Measurements from ENCODE around the gene IQGAP1.

IQGAP1 gene

DNA sequence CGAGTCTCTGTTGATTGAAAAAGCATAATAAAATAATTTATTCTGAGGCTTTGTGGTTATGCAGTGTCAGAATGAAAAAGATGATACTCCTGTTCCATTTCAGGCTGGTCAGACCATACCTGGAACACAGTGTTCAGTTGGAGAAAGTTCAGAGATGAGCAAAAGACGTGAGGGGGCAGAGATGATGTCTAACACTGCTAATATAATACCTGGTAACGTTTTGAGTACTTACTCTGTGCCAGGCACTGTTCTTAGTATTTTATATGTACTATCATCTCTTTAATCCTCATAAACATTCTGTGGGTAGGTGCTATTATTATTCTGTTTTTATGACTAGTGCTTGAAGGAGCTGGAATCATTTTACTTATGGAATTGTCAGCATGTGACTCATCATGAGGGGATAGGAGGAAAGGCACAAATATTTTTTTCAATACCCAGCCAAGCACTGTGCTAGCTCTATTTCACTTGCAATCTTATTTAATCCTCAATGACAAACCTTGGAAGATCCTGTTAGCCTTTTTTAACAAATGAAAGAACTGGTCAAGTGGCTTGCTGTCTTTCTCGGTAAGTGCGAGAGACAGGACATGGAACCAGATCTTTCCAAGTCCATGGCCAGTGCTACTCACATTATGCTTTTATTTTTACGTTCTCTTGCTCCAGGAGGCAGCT lies 31.8 kb downstream of the IQGAP1 start:
- peak; percentile 61 for DNase-seq
- no peak overlapping the region for H3K4me3 ChIP-seq (ENCODE audit: low read depth, low read length)
- H3K36me3 ChIP-seq (replicated peaks) = no peaks in the 10 kb centered on the region
- TF ChIP-seq, protein P1, sequence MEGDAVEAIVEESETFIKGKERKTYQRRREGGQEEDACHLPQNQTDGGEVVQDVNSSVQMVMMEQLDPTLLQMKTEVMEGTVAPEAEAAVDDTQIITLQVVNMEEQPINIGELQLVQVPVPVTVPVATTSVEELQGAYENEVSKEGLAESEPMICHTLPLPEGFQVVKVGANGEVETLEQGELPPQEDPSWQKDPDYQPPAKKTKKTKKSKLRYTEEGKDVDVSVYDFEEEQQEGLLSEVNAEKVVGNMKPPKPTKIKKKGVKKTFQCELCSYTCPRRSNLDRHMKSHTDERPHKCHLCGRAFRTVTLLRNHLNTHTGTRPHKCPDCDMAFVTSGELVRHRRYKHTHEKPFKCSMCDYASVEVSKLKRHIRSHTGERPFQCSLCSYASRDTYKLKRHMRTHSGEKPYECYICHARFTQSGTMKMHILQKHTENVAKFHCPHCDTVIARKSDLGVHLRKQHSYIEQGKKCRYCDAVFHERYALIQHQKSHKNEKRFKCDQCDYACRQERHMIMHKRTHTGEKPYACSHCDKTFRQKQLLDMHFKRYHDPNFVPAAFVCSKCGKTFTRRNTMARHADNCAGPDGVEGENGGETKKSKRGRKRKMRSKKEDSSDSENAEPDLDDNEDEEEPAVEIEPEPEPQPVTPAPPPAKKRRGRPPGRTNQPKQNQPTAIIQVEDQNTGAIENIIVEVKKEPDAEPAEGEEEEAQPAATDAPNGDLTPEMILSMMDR (IDR thresholded peaks at IDR 0.05; ENCODE audit: low read depth, low read length, missing control alignments) = no peak
- no peaks in the 10 kb centered on the region for H3K27me3 ChIP-seq (replicated peaks)
- peak overlapping the region; percentile 53 for H3K27ac ChIP-seq
- in situ Hi-C loops (cut with HindIII; ENCODE audit: low pct_ligation_motif_present, low sequenced_read_pairs) = no loop called here

DNA sequence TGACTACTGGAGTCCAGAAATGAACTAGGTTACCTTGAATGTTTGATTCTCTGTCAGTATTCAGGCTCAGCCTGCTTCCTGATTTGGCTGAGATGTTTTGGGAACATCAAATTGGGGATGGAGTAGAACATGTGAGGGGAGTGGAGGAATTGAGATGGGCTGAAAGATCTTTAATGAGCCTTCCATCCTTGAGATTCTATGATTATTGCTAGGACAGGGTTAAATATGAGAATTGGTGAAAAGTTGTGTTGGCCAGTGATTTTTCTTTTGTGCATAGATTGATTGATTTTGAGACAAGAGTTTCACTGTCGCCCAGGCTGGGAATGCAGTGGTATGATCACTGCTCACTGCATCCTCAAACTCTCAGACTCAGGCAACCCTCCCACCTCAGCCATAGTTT lies 32.4 kb downstream of the IQGAP1 start:
- Histone ChIP-seq H3K27me3 (replicated peaks) (no peaks in the 10 kb centered on the region), H3K4me3 (ENCODE audit: low read depth, low read length) (no peak overlapping the region), H3K27ac (peak overlapping the region; percentile 53), H3K36me3 (replicated peaks) (no peaks in the 10 kb centered on the region)
- TF ChIP-seq, protein P1 (IDR thresholded peaks at IDR 0.05; ENCODE audit: low read depth, low read length, missing control alignments) = no peak
- DNase-seq = no peak
- in situ Hi-C loops (cut with HindIII; ENCODE audit: low pct_ligation_motif_present, low sequenced_read_pairs) = no loop called here

DNA sequence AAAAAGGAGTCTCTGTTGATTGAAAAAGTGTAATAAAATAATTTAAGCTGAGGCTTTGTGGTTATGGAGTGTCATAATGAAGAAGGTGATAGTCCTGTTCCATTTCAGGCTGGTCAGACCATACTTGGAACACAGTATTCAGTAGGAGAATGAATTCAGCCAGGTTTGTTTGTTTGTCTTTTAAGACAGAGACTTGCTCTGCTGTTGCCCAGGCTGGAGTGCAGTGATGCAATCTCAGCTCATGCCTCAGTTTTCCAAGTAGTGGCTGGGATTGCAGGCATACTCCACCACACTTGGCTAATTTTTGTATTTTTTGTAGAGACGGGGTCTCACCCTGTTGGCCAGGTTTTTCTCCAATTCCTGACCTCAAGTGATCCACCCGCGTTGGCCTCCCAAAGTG lies 33.5 kb downstream of the IQGAP1 start:
- DNase-seq = peak; percentile 9
- TF ChIP-seq, protein P1 (IDR thresholded peaks at IDR 0.05; ENCODE audit: low read depth, low read length, missing control alignments) = no peak
- Histone ChIP-seq H3K36me3 (replicated peaks) (no peaks in the 10 kb centered on the region), H3K27me3 (replicated peaks) (no peaks in the 10 kb centered on the region), H3K4me3 (ENCODE audit: low read depth, low read length) (no peak overlapping the region), H3K27ac (no peak overlapping the region)
- in situ Hi-C loops (cut with HindIII; ENCODE audit: low pct_ligation_motif_present, low sequenced_read_pairs) = no loop called here

DNA sequence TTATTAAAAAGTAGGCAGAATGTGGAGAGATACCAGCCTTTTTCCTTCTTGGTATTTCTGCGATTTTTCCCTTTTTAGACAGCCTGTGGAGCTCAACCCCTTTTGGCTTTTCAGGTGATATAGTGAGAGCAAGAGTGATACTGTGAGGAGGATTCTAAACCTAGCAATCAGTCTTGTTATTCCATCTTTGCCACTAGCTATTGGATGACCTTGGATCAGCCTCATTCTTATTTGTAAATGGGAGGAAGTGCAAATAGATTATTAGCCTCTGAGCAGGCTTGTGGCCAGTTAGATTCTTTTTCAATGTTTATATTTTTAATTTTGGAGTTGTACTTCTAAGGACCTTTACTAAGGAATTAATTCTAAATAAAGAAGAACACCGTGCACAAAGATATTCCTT lies 34.0 kb downstream of the IQGAP1 start:
- H3K36me3 ChIP-seq (replicated peaks) = peaks cover 2% of the 10 kb centered on the region
- H3K27me3 ChIP-seq (replicated peaks) = no peaks in the 10 kb centered on the region
- TF ChIP-seq, protein P1 (IDR thresholded peaks at IDR 0.05; ENCODE audit: low read depth, low read length, missing control alignments) = no peak
- in situ Hi-C loops (cut with HindIII; ENCODE audit: low pct_ligation_motif_present, low sequenced_read_pairs) = no loop called here
- no peak overlapping the region for H3K4me3 ChIP-seq (ENCODE audit: low read depth, low read length)
- H3K27ac ChIP-seq = no peak overlapping the region
- DNase-seq = no peak

DNA sequence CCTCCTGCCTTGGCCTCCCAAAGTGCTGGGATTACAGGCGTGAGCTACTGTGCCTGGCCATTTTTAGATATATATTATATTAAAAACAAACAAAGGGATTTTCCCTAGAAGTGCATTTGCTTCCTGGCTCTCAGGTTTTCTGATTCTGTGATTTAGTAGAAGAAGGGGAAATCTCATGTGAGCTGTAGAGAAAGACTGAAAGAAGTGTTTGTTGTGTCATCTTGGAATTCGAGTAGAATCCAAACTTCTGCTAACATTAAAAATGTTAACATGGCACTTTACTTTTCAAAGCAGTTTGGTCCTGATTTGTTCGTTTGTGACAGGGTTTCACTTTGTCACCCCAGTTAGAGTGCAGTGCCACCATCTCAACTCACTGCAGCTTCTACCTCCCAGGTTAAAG lies 34.9 kb downstream of the IQGAP1 start:
- no peaks in the 10 kb centered on the region for H3K27me3 ChIP-seq (replicated peaks)
- DNase-seq = no peak
- peaks cover 4% of the 10 kb centered on the region for H3K36me3 ChIP-seq (replicated peaks)
- TF ChIP-seq, protein P1 (IDR thresholded peaks at IDR 0.05; ENCODE audit: low read depth, low read length, missing control alignments) = no peak
- in situ Hi-C loops (cut with HindIII; ENCODE audit: low pct_ligation_motif_present, low sequenced_read_pairs) = no loop called here
- no peak overlapping the region for H3K27ac ChIP-seq
- no peak overlapping the region for H3K4me3 ChIP-seq (ENCODE audit: low read depth, low read length)

- in situ Hi-C loops (cut with HindIII; ENCODE audit: low pct_ligation_motif_present, low sequenced_read_pairs) = no loop called here
- Histone ChIP-seq H3K4me3 (ENCODE audit: low read depth, low read length) (no peak overlapping the region), H3K27me3 (replicated peaks) (no peaks in the 10 kb centered on the region), H3K36me3 (replicated peaks) (peaks cover 7% of the 10 kb centered on the region), H3K27ac (no peak overlapping the region)
- no peak for DNase-seq
- TF ChIP-seq, protein P1 (IDR thresholded peaks at IDR 0.05; ENCODE audit: low read depth, low read length, missing control alignments) = no peak
Measured at GRCh38 chr15:90423801-90424319, 35.8 kb downstream of the IQGAP1 start.

All from brain microvascular endothelial cell (primary cell).